ENCODE measurements around the gene MYBPC3.

MYBPC3 gene

DNA sequence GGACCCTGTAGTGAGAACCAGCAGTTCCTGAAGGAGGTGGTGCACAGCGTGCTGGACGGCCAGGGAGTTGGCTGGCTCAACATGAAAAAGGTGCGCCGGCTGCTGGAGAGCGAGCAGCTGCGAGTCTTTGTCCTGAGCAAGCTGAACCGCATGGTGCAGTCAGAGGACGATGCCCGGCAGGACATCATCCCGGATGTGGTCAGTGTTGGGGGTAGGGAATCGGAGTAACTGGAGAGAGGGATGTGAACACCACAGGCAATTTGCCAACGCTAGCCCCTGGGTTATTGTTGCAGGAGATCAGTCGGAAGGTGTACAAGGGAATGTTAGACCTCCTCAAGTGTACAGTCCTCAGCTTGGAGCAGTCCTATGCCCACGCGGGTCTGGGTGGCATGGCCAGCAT is 62.6 kb downstream of the MYBPC3 start:
- no peak for DNase-seq
- no peak overlapping the region for H3K4me3 ChIP-seq (ENCODE audit: low read depth in 1 of 2, low read length in 2 of 2)

DNA sequence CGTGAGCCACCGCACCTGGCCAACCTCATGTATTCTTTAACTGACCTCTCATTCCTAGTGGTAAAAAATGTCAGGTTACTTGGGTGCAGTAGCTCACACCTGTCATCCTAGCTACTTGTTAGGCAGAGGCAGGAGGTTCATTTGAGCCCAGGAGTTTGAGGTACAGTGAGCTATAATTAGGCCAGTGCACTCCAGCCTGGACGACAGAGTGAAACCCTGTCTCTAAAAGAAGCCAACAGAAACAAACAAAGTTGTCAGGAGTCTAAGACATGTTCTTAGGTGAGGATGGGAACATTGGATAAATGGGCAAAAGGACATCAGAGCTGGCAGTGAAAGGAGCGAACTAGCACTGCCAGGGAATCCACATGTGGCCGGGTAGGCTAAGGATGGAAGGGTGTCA is 64.4 kb downstream of the MYBPC3 start:
- Histone ChIP-seq H3K27me3 (ENCODE audit: insufficient read depth, low read length, poor library complexity) (no peaks in the 10 kb centered on the region), H3K4me2 (ENCODE audit: insufficient read depth, low read length) (no peak overlapping the region), H4K20me1 (ENCODE audit: insufficient read depth, low read length) (no peaks in the 10 kb centered on the region), H3K79me2 (ENCODE audit: insufficient read depth, low read length) (no peaks in the 10 kb centered on the region), H2AFZ (ENCODE audit: low read depth, low read length) (no peak overlapping the region), H3K4me1 (ENCODE audit: insufficient read depth, low read length) (no peaks in the 10 kb centered on the region), H3K27ac (ENCODE audit: low read length) (no peak overlapping the region), H3K4me3 (ENCODE audit: low read depth in 1 of 2, low read length in 2 of 2) (no peak overlapping the region), H3K9me3 (ENCODE audit: insufficient read depth, low read length, severe bottlenecking) (no peaks in the 10 kb centered on the region), H3K36me3 (ENCODE audit: insufficient read depth, low read length) (peaks cover 97% of the 10 kb centered on the region), H3K9ac (ENCODE audit: low read depth, low read length) (no peak overlapping the region)
- TF ChIP-seq, protein P1, sequence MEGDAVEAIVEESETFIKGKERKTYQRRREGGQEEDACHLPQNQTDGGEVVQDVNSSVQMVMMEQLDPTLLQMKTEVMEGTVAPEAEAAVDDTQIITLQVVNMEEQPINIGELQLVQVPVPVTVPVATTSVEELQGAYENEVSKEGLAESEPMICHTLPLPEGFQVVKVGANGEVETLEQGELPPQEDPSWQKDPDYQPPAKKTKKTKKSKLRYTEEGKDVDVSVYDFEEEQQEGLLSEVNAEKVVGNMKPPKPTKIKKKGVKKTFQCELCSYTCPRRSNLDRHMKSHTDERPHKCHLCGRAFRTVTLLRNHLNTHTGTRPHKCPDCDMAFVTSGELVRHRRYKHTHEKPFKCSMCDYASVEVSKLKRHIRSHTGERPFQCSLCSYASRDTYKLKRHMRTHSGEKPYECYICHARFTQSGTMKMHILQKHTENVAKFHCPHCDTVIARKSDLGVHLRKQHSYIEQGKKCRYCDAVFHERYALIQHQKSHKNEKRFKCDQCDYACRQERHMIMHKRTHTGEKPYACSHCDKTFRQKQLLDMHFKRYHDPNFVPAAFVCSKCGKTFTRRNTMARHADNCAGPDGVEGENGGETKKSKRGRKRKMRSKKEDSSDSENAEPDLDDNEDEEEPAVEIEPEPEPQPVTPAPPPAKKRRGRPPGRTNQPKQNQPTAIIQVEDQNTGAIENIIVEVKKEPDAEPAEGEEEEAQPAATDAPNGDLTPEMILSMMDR (IDR thresholded peaks at IDR 0.05; ENCODE audit: borderline replicate concordance, extremely low read depth, low read length, poor library complexity, severe bottlenecking) = no peak
- TF ChIP-seq EZH2 (IDR thresholded peaks at IDR 0.05; ENCODE audit: borderline replicate concordance, low read depth, low read length, severe bottlenecking) = no peak
- no peak for ATAC-seq (ENCODE audit: insufficient read depth, low read depth)
- DNase-seq = no peak

More for the DNA sequence above, 62.6 kb downstream of the MYBPC3 start:
- no peak overlapping the region for H3K4me2 ChIP-seq (ENCODE audit: insufficient read depth, low read length)
- no peaks in the 10 kb centered on the region for H3K79me2 ChIP-seq (ENCODE audit: insufficient read depth, low read length)
- H2AFZ ChIP-seq (ENCODE audit: low read depth, low read length) = no peak overlapping the region
- H3K4me1 ChIP-seq (ENCODE audit: insufficient read depth, low read length) = no peaks in the 10 kb centered on the region
- no peaks in the 10 kb centered on the region for H3K27me3 ChIP-seq (ENCODE audit: insufficient read depth, low read length, poor library complexity)
- H3K27ac ChIP-seq (ENCODE audit: low read length) = no peak overlapping the region
- peaks cover 92% of the 10 kb centered on the region for H3K36me3 ChIP-seq (ENCODE audit: insufficient read depth, low read length)
- H3K9me3 ChIP-seq (ENCODE audit: insufficient read depth, low read length, severe bottlenecking) = no peaks in the 10 kb centered on the region
- TF ChIP-seq, protein P1 (IDR thresholded peaks at IDR 0.05; ENCODE audit: borderline replicate concordance, extremely low read depth, low read length, poor library complexity, severe bottlenecking) = no peak
- no peak for TF ChIP-seq EZH2 (IDR thresholded peaks at IDR 0.05; ENCODE audit: borderline replicate concordance, low read depth, low read length, severe bottlenecking)
- H3K9ac ChIP-seq (ENCODE audit: low read depth, low read length) = no peak overlapping the region
- no peaks in the 10 kb centered on the region for H4K20me1 ChIP-seq (ENCODE audit: insufficient read depth, low read length)
- no peak for ATAC-seq (ENCODE audit: insufficient read depth, low read depth)

- Histone ChIP-seq H3K27ac (ENCODE audit: low read length) (no peak overlapping the region), H3K27me3 (ENCODE audit: insufficient read depth, low read length, poor library complexity) (no peaks in the 10 kb centered on the region), H3K9me3 (ENCODE audit: insufficient read depth, low read length, severe bottlenecking) (no peaks in the 10 kb centered on the region), H3K36me3 (ENCODE audit: insufficient read depth, low read length) (peaks cover 96% of the 10 kb centered on the region), H2AFZ (ENCODE audit: low read depth, low read length) (no peak overlapping the region), H3K9ac (ENCODE audit: low read depth, low read length) (no peak overlapping the region), H3K4me1 (ENCODE audit: insufficient read depth, low read length) (no peaks in the 10 kb centered on the region), H3K4me2 (ENCODE audit: insufficient read depth, low read length) (no peak overlapping the region), H4K20me1 (ENCODE audit: insufficient read depth, low read length) (0 out of 2 replicates have a peak, but pooled peaks cover 4% of the 10 kb centered on the region), H3K79me2 (ENCODE audit: insufficient read depth, low read length) (no peaks in the 10 kb centered on the region), H3K4me3 (ENCODE audit: low read depth in 1 of 2, low read length in 2 of 2) (no peak overlapping the region)
- DNase-seq = no peak
- ATAC-seq (ENCODE audit: insufficient read depth, low read depth) = no peak
- TF ChIP-seq EZH2 (IDR thresholded peaks at IDR 0.05; ENCODE audit: borderline replicate concordance, low read depth, low read length, severe bottlenecking) = no peak
- TF ChIP-seq, protein P1 (IDR thresholded peaks at IDR 0.05; ENCODE audit: borderline replicate concordance, extremely low read depth, low read length, poor library complexity, severe bottlenecking) = no peak
Measured at GRCh38 chr11:47285969-47286770, 66.3 kb downstream of the MYBPC3 start.

Data from DND-41 (cell line).